HG02610 (cell line): ENCODE measurements around the gene RBBP8.

Experiments
- ATAC-seq: cut with Tn5 transposase; IDR thresholded peaks from one replicate; pipeline ENCODE4 v1.9.1; 2021; ENCODE audit warnings: mild to moderate bottlenecking, moderate library complexity; ENCODE audit not compliant: unreplicated experiment

RBBP8 gene

DNA sequence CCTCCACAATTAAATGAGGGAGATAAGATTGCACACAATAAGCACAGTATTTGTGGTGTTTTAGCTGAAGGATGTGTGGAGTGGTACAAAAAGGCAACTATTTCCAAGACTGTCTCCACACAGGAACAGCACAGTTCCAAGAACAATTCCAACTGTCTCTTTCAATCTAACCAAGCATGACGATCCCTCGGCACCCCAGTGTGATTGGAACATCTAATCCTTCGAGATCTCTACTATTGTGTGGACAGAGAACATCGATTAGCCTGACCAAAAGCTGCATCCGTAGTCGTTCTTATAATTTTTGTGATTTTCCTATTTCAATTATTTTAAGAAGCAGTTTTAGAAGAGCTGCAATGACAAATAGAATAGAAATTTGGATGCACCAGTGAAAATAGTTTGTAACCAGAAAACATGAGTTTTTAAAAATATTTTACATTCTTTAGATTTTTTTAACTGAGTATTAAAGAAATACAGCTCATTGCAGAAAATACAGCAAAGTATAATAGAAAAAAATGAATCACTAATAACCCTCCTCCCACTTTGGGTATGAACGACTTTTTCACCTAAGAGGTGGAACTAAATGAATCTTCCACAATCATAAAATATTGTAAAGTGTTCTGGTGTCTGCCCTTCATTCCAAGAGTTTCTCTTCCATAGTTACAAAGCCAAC is 125.8 kb downstream of the RBBP8 start:
- no peak for ATAC-seq

DNA sequence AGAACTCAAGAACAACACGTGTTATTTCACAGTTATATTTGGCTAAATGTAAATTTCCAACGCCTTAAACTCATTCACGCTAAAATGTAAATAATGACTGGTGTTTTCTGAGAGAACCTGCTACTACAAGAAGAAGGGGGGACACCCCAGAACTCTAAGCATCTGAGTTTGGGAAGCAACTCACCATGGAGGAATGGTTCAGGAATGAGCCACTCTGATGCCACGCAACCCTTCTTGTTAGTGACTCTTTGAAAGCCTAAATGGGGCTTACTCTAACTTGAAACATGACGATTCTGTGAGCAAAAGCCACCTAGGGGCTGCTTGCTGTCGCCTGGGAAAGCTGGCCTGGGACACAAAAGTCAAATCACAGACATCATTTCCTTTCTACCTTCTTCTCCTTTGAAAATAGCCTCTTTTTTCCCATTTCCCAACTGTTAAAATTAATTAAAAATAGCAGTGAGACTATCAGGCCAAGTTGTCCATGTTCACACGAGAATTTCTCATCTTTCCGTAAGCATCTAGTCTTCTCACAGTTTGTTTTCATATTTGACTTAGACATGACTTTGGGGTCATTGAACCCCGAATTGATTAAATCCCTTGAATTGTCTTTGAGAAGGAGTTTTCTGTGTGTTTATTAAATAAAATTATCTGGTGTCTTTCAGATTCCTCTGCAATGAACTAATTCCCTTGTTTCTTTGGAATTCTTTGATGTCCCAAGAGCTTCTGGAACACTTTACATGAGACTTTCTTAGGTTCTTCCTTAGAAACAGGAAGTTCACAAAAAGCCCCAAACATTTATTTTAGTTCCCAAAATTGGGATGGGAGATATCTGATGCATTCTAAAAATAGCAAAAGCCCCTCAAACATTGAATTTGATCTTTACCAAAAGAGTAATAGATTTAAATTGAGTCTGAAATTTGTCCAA is 126.7 kb downstream of the RBBP8 start:
- ATAC-seq = no peak

DNA sequence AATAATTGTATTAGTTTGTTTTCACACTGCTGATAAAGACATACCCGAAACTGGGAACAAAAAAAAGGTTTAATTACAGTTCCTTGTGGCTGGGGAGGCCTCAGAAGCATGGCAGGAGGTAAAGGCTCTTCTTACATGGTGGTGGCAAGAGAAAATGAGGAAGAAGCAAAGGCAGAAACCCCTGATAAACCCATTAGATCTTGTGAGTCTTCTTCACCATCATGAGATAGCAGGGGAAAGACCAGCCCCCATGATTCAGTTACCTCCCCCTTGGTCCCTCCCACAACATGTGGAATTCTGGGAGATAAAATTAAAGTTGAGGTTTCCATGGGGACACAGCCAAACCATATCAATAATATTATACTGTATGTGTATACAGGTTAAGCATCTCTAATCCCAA is 128.9 kb downstream of the RBBP8 start:
- no peak for ATAC-seq

DNA sequence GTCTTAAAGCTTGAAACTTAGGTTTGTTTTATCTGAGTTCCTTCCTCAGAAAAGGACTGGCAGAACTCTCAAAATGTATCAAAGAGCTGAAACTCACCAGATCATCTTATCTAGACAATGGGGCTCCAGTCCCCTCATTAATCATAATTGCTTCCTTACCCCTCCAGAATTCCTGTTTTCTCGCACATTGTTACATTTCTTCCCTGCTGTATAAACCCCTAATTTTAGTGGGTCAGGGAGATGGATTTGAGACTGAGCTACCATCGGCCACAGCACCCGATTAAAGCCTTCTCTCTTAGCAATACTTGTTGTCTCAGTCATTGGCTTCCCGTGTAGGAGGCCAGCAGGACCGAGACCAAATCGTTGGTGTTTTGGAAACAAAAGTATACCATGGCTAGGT is 130.4 kb downstream of the RBBP8 start:
- no peak for ATAC-seq

DNA sequence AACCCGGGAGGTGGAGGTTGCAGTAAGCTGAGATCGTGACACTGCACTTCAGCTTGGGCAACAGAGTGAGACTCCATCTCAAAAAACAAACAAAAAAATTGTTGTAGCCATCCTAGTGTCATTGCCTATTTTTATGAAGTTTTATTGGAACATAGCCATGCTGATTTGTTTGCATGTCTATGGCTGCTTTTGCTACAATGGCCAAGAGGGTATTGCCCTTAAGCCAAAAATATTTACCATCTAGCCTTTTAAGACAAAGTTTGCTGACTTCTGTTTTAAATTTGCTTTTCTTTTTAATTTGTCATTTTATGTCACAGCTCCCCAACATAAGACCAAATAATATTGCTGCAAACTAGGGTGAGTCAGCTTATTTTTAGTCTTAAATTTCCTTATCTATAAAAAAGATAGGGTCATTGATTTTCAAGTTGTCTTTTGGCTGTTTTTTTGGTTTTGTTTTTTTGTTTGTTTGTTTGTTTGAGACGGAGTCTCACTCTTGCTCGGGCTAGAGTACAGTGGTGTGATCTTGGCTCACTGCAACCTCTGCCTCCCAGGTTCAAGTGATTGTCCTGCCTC is 132.2 kb downstream of the RBBP8 start:
- ATAC-seq = no peak

DNA sequence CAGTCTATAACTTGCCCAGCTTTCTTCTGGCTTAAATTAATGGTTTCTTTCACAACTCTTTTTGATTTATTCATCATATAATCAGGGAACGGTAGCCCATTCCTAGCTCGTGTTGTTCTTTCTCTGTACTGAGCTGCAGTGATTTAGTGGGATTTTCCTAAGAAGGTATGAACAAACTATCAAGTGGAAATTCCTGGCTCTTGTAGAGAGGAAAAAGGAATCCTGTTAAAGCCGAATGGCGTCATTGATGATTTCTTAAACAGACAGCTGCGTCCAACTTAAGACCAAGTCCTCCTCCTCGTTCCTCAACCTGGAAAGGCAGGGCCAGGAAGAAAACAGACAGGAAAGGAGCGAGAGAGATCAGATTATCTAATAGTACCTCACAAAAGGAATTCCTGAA is 132.9 kb downstream of the RBBP8 start:
- ATAC-seq = no peak

DNA sequence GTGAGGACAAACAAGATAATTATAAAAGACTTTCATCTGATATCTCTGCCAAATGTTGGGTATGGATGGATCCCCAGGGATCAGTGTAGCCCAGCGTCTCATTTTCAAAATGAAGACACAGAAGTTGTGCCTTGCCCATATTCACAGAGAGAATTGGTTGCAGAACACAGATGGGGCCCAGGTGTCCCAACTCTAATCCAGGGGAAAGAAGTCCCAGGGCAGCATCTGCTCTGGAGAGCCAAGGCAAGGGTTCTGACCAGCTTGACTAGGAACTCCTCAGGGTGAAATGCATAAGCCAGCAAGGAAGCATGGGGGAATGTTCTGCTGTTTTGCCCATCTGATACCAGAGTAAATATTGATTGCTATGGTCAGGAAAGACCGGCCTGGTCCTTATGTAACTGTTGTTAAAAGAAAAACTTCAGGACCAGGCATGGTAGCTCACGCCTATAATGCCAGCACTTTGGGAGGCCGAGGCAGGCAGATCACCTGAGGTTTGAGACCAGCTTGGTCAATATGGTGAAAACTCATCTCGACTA is 133.4 kb downstream of the RBBP8 start:
- no peak for ATAC-seq

DNA sequence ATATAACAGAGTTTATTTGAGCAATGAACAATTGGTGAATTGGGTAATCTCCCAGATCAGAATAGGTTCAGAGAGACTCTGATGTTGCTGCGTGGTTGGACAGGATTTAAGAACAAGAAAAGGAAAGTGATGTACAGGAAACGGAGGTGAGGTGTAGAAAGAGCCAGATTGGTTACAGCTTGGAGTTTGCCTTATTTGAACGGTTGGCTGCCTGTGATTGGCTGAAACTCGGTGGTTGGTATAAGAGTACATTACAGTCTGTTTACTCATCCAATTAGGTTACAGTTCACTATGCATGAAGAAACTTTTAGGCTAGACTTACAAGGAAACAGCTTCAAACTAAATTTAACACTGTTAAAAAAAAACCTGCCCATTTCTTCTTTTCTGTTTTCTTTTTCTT is 134.1 kb downstream of the RBBP8 start:
- no peak for ATAC-seq

DNA sequence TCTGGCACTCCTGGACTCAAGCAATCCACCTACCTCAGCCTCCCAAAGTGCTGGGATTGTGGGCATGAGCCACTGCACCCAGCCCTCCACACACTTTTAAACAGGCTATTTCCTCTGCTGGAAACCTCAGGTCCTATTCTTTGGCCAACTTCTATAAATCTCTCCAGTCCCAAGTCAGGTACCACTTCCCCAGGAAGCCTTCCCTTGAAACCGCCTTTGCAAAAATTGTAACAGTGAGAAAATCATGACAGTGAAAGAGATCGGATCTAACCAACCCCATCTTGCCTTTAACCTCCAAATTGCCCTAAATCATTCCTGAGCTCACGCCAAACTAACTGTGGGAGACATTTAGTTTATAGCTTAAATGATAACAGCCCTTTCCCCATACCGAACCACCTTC is 134.9 kb downstream of the RBBP8 start:
- no peak for ATAC-seq

DNA sequence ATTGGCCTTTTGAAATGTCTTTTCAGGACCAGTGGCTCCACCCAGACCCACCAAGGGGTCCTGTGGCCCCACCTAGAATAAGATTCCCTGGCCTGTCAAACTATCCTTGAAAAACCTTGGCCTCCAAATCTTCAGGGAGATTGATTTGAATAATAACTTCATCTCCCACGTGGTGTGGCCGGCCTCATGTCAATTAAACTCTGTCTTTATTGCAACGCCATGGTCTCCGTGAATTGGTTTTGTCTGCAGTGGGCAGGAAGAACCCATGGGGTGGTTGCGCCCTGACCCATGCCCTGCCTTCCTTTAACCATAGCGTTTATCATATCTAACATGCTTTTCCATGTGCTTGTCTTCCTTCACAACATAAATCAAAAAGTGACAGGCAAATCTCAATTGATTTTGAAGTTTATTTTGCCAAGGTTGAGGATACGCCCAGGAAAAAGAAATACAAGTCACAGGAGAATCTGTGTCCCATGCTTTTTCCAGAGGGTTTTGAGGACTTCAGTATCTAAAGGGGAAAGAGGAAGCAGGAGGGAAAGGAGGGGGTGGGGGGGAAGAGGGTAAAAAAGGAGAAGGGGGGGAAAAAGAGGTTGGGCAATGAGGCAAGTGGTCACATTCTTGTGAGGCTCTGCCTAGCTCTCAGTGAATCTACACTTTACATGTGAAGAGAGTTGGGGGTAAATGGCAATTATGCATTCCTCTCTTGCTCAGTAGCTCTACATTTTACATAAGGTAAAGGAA is 135.6 kb downstream of the RBBP8 start:
- ATAC-seq = no peak

DNA sequence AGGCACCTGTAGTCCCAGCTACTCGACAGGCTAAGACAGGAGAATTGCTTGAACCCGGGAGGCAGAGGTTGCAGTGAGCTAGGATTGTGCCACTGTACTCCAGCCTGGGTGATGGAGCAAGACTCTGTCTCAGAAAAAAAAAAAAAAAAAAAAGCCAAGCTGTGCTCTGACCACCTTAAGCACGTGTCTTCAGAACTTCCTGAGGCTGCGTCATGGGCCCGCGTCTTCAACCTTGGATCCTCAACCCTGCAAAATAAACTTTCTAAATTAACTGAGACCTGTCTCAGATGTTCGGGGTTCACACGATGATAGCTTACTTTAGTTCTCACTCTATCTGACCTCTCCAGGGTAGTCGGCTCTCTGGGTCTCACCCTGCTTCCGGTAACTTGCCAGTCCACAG is 136.4 kb downstream of the RBBP8 start:
- ATAC-seq = no peak

DNA sequence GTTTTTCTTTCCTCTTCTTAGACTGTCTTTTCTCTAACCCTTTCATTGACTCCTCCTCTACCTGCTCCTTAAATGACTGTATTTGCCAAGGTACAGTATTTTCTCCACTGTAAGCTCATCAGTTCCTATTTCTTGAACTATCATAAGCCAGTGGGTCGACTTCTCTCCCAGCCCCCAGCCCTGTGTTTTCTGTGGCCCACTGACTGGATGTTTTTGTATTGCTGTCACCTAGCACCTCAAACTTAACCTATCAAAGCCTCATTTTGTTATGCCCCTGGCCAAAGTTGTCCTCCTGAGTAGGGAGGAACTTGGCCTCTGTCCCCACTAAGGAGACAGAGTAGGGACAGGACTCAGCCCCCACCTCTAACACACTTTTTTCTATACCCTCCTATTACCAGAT is 136.8 kb downstream of the RBBP8 start:
- no peak for ATAC-seq

DNA sequence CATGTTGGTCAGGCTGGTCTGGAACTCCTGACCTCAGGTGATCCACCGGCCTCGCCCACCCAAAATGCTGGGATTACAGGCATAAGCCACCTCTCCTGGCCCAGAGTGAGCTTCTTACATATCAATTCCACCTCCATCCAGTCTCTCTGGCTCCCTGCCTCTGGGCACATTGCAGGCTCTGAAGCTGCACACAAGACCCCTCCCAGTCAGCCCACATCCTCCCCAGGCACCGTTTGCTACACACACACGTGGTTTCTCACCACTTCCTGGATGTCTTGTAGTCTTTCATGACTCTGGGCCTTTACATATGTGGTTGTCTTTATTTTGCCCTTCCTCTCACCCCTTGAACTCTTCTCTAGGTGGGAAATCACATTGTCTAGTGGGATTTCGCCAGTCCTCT is 138.2 kb downstream of the RBBP8 start:
- peak; percentile 98 for ATAC-seq

DNA sequence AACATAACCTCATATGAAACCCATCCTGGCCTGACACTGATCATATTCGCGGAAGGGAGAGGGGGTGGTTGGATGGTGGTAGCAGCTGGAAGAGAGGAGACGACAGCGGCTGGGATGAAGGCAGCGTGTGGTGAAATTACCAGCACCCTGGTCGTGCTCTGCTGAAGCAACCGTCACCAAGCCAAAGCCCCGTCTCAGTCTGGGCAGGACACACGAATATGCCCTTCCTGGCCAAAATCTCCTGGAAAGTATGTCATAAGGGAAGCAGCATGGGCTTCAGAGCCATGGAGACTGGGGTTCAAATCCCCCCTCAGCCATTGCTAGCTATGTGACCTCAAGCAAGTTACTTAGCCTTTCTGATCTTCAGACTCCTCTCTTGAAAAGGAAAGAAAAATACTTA is 139.0 kb downstream of the RBBP8 start:
- ATAC-seq = no peak

DNA sequence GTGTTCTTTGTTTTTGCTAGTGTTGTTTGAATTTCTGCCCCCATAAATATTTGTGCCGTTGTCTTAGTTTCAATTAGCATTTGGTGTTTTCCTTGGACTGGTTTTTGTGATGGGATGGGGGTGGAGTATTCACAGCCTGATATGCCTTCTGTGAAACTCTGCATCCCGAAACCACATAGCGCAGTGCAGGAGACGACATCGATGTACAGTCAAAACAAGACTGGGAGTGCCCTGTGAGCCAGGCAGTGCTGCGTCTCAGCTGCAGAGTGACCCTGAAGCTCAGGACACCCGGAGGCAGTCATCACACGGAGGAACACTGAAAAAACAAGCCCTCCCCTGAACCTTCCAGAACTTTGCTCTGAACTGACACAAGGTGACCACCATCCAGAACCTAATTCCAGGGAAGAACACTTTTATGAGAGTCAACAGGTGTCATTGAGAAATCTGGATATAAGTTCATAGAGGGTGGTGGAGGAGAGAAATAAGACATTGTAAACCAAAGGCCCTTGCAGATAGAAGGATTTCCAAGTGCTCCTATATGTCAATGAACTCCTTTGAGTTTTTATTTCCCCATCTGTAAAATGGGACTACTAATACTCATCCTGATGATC is 141.0 kb downstream of the RBBP8 start:
- ATAC-seq = no peak
